Measurements from ENCODE around the gene QRSL1. TPM values are rescaled to one million over a fixed set of nuclear protein-coding genes. Genes with fewer than 3 reads are reported as not detected.

Gene QRSL1
- total RNA-seq, 1 donor from 2014 or later: 6.1 TPM

DNA sequence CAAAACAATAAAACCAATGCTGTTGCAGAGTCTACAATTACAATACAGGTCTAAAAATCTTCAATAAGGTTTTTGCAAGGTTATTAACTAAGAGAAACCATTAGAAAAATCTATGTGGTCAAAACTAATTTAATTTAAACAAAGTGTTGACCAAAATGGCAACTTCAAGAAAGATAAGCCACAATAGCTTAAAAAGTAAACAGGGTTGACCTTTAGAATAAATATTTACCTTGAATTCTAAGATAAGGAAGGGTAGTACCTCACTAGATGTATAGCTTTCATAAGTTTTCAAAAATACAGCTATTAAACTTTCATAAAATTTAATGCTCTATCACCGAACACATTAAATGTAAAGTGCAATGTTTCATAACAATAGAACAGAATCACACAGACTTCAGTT is 11.5 kb upstream of the QRSL1 start:
- H3K4me3 ChIP-seq: no peak overlapping the region
- H3K27me3 ChIP-seq: no peaks in the 10 kb centered on the region
- no peak overlapping the region for H3K27ac ChIP-seq
- intact Hi-C loops (cut with DNase I): no loop called here
- no peaks in the 10 kb centered on the region for H3K4me1 ChIP-seq
- no peaks in the 10 kb centered on the region for H3K36me3 ChIP-seq
- no peaks in the 10 kb centered on the region for H3K9me3 ChIP-seq
- no peak for TF ChIP-seq POLR2A (IDR thresholded peaks at IDR 0.05)
- TF ChIP-seq, protein P1, sequence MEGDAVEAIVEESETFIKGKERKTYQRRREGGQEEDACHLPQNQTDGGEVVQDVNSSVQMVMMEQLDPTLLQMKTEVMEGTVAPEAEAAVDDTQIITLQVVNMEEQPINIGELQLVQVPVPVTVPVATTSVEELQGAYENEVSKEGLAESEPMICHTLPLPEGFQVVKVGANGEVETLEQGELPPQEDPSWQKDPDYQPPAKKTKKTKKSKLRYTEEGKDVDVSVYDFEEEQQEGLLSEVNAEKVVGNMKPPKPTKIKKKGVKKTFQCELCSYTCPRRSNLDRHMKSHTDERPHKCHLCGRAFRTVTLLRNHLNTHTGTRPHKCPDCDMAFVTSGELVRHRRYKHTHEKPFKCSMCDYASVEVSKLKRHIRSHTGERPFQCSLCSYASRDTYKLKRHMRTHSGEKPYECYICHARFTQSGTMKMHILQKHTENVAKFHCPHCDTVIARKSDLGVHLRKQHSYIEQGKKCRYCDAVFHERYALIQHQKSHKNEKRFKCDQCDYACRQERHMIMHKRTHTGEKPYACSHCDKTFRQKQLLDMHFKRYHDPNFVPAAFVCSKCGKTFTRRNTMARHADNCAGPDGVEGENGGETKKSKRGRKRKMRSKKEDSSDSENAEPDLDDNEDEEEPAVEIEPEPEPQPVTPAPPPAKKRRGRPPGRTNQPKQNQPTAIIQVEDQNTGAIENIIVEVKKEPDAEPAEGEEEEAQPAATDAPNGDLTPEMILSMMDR (IDR thresholded peaks at IDR 0.05): no peak
- no peak for TF ChIP-seq POLR2AphosphoS5 (IDR thresholded peaks at IDR 0.05; ENCODE audit: insufficient read depth in 1 of 2, low read depth in 1 of 2)
- no peak for DNase-seq (ENCODE audit: extremely low spot score in 2 of 2)

DNA sequence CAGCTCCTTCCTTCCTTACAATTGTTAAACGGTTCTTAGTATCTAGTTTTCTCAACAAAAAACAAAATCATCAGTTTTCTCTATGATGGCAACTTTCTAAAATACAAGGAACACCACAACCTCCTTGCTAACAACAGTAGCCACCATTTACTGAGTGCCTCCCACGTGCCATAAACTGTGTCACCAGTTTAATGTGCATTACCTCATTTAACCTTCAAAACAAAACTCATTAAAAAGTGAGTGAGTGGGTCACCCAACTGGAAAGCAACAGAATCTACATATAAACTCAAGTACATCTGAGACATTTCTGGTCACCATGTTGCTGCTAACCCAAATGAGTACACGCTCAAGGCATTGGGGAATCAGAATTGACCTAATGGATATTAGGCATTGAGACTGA is 11.1 kb upstream of the QRSL1 start:
- no peaks in the 10 kb centered on the region for H3K4me1 ChIP-seq
- H3K9me3 ChIP-seq: no peaks in the 10 kb centered on the region
- TF ChIP-seq, protein P1 (IDR thresholded peaks at IDR 0.05): no peak
- TF ChIP-seq POLR2AphosphoS5 (IDR thresholded peaks at IDR 0.05; ENCODE audit: insufficient read depth in 1 of 2, low read depth in 1 of 2): no peak
- TF ChIP-seq POLR2A (IDR thresholded peaks at IDR 0.05): no peak
- no peak overlapping the region for H3K4me3 ChIP-seq
- no peak overlapping the region for H3K27ac ChIP-seq
- no peaks in the 10 kb centered on the region for H3K36me3 ChIP-seq
- no peak for DNase-seq (ENCODE audit: extremely low spot score in 2 of 2)
- no peaks in the 10 kb centered on the region for H3K27me3 ChIP-seq
- intact Hi-C loops (cut with DNase I): no loop called here

DNA sequence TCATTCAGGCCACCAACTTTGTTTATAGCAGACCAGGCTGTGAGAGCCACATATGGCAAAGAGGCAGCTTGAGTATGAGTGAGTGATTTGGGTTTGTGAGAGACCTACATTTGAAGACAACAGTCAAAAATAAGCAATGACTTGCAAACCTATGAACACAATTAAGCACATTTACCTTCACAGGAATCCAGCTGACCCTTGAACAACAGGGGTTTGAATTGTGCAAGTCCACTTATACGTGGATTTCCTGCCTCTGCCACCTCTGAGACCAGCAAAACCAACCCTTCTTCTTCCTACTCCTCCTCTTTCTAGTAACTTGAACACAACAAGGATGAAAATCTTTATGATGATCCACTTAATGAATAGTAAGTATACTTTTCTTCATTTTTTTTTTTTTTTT is 10.2 kb upstream of the QRSL1 start:
- no peaks in the 10 kb centered on the region for H3K27me3 ChIP-seq
- DNase-seq (ENCODE audit: extremely low spot score in 2 of 2): no peak
- intact Hi-C loops (cut with DNase I): no loop called here
- no peaks in the 10 kb centered on the region for H3K4me1 ChIP-seq
- no peaks in the 10 kb centered on the region for H3K36me3 ChIP-seq
- no peak overlapping the region for H3K27ac ChIP-seq
- H3K9me3 ChIP-seq: no peaks in the 10 kb centered on the region
- no peak overlapping the region for H3K4me3 ChIP-seq
- TF ChIP-seq POLR2A (IDR thresholded peaks at IDR 0.05) (no peak), POLR2AphosphoS5 (IDR thresholded peaks at IDR 0.05; ENCODE audit: insufficient read depth in 1 of 2, low read depth in 1 of 2) (no peak)
- TF ChIP-seq, protein P1 (IDR thresholded peaks at IDR 0.05): no peak

DNA sequence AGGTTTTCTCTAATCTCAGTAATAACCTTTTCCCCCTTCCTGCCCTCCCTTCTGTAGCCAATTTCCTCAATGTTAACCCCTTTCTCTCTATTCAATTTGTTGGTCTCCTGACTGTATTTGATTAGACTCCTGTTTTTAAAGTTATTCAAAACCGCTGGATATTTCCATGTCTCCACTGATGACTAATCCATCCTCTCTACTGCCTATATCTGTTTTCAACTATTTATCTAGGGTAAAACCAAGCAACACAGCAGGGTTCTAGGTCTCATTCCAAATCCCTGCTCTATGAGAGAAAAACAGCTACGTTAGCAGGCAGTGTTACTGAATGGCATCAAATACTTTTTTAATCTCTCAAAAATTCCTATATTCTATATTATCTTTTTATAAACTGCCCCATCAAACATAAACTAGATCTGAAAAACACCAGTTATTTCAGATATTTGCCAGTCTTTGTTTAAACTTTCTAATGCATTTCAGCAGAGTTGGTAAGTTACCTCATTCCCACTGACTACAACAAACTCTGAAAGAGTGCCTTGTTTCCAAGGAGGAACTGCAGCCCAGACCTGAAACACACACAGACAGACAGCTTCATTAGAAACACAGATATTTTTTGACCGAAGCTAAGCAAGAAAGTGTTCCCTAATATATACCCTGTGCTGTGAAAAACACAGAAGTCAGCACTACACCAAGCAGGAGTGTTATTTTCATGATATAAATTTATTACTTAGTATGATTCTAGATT is 8.3 kb upstream of the QRSL1 start:
- TF ChIP-seq POLR2AphosphoS5 (IDR thresholded peaks at IDR 0.05; ENCODE audit: insufficient read depth in 1 of 2, low read depth in 1 of 2) (no peak), POLR2A (IDR thresholded peaks at IDR 0.05) (no peak)
- TF ChIP-seq, protein P1 (IDR thresholded peaks at IDR 0.05): no peak
- Histone ChIP-seq H3K9me3 (no peaks in the 10 kb centered on the region), H3K27ac (no peak overlapping the region), H3K4me3 (no peak overlapping the region), H3K27me3 (no peaks in the 10 kb centered on the region), H3K4me1 (no peaks in the 10 kb centered on the region), H3K36me3 (no peaks in the 10 kb centered on the region)
- intact Hi-C loops (cut with DNase I): no loop called here
- DNase-seq (ENCODE audit: extremely low spot score in 2 of 2): no peak

DNA sequence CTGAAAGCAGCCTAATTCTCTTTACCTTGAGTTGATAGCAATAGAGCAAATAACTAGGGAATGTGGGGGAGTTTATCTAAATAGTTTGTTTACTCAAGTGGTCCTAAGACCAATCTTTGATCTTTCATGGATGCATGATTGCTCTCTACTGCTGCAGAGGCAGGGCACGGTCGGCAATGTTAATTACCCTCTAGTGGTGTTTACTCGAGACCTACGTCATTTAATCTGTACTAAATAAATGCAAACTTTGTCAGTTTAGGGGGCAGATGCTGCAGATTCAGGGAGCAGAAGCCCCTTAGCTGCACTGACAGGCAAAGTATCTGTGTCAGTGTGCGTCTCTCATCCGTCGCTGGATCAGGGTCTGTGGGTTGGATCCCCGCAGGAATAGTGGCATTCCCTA is 7.0 kb upstream of the QRSL1 start:
- DNase-seq (ENCODE audit: extremely low spot score in 2 of 2): no peak
- intact Hi-C loops (cut with DNase I): no loop called here
- H3K27ac ChIP-seq: no peak overlapping the region
- H3K4me3 ChIP-seq: no peak overlapping the region
- no peaks in the 10 kb centered on the region for H3K36me3 ChIP-seq
- H3K4me1 ChIP-seq: no peaks in the 10 kb centered on the region
- no peaks in the 10 kb centered on the region for H3K9me3 ChIP-seq
- TF ChIP-seq POLR2A (IDR thresholded peaks at IDR 0.05) (no peak), POLR2AphosphoS5 (IDR thresholded peaks at IDR 0.05; ENCODE audit: insufficient read depth in 1 of 2, low read depth in 1 of 2) (no peak)
- TF ChIP-seq, protein P1 (IDR thresholded peaks at IDR 0.05): no peak
- H3K27me3 ChIP-seq: no peaks in the 10 kb centered on the region
